ENCODE measurements around the gene RAI14. TPM values are rescaled to one million over a fixed set of nuclear protein-coding genes. Genes with fewer than 3 reads are reported as not detected.

RAI14 gene
- total RNA-seq, 1 donor from 2014 or later, result 30.7 TPM

- no peak for DNase-seq (ENCODE audit: extremely low spot score in 2 of 2)
- Histone ChIP-seq H3K9me3 (no peaks in the 10 kb centered on the region), H3K4me3 (no peak overlapping the region), H3K4me1 (no peaks in the 10 kb centered on the region), H3K27ac (no peak overlapping the region), H3K36me3 (no peaks in the 10 kb centered on the region), H3K27me3 (no peaks in the 10 kb centered on the region)
- intact Hi-C loops (cut with DNase I), result no loop called here
- TF ChIP-seq, protein P1, sequence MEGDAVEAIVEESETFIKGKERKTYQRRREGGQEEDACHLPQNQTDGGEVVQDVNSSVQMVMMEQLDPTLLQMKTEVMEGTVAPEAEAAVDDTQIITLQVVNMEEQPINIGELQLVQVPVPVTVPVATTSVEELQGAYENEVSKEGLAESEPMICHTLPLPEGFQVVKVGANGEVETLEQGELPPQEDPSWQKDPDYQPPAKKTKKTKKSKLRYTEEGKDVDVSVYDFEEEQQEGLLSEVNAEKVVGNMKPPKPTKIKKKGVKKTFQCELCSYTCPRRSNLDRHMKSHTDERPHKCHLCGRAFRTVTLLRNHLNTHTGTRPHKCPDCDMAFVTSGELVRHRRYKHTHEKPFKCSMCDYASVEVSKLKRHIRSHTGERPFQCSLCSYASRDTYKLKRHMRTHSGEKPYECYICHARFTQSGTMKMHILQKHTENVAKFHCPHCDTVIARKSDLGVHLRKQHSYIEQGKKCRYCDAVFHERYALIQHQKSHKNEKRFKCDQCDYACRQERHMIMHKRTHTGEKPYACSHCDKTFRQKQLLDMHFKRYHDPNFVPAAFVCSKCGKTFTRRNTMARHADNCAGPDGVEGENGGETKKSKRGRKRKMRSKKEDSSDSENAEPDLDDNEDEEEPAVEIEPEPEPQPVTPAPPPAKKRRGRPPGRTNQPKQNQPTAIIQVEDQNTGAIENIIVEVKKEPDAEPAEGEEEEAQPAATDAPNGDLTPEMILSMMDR (IDR thresholded peaks at IDR 0.05), result no peak
- no peak for TF ChIP-seq POLR2A (IDR thresholded peaks at IDR 0.05)
- no peak for TF ChIP-seq POLR2AphosphoS5 (IDR thresholded peaks at IDR 0.05; ENCODE audit: insufficient read depth in 1 of 2, low read depth in 1 of 2)
Measured at GRCh38 chr5:34841816-34842215, 185.7 kb downstream of the RAI14 start.

DNA sequence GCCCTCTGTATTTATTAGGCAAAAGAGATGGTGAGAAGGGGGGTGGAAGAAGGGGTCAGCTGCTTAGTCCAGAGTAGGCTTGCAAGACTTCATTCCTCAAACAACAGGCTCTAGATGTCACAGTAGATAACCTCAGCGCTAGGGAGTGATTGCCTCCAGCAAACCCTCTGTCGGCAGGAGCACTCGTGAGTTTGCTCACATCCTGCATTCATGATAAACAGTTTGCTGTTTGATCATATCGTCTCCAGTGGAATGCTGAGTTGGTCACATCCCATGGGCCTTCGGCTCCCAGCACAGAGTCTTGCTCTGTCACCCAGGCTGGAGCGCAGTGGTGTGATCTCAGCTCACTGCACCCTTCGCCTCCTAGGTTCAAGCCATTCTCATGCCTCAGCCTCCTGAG lies 186.4 kb downstream of the RAI14 start:
- DNase-seq (ENCODE audit: extremely low spot score in 2 of 2), result no peak
- no peak overlapping the region for H3K4me3 ChIP-seq
- no peaks in the 10 kb centered on the region for H3K9me3 ChIP-seq
- no peak overlapping the region for H3K27ac ChIP-seq
- H3K36me3 ChIP-seq, result no peaks in the 10 kb centered on the region
- no peak for TF ChIP-seq POLR2A (IDR thresholded peaks at IDR 0.05)
- TF ChIP-seq POLR2AphosphoS5 (IDR thresholded peaks at IDR 0.05; ENCODE audit: insufficient read depth in 1 of 2, low read depth in 1 of 2), result no peak
- TF ChIP-seq, protein P1 (IDR thresholded peaks at IDR 0.05), result no peak
- H3K4me1 ChIP-seq, result no peaks in the 10 kb centered on the region
- no peaks in the 10 kb centered on the region for H3K27me3 ChIP-seq
- intact Hi-C loops (cut with DNase I), result no loop called here

DNA sequence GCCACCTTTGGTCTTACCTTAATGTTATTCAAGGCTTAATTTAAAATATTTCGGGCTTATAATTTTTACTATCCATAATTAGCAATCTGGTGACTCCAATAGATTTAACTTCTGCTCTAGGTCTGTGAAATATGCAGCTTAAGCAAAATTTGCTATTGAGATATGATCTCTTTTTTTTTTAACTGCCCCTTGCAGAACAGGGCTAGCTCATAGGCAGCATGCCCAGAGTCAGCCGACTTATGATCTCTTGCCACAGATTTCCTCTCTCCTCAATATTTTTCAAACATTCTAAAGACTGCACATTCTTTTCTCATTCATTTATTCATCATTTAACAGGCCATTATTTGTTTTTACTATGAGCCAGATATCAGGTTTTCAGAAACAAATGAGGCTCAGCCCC lies 187.4 kb downstream of the RAI14 start:
- no peaks in the 10 kb centered on the region for H3K4me1 ChIP-seq
- intact Hi-C loops (cut with DNase I), result no loop called here
- TF ChIP-seq POLR2A (IDR thresholded peaks at IDR 0.05), result no peak
- no peak for TF ChIP-seq POLR2AphosphoS5 (IDR thresholded peaks at IDR 0.05; ENCODE audit: insufficient read depth in 1 of 2, low read depth in 1 of 2)
- TF ChIP-seq, protein P1 (IDR thresholded peaks at IDR 0.05), result no peak
- H3K27ac ChIP-seq, result no peak overlapping the region
- no peak for DNase-seq (ENCODE audit: extremely low spot score in 2 of 2)
- no peaks in the 10 kb centered on the region for H3K36me3 ChIP-seq
- H3K27me3 ChIP-seq, result no peaks in the 10 kb centered on the region
- H3K9me3 ChIP-seq, result no peaks in the 10 kb centered on the region
- H3K4me3 ChIP-seq, result no peak overlapping the region

DNA sequence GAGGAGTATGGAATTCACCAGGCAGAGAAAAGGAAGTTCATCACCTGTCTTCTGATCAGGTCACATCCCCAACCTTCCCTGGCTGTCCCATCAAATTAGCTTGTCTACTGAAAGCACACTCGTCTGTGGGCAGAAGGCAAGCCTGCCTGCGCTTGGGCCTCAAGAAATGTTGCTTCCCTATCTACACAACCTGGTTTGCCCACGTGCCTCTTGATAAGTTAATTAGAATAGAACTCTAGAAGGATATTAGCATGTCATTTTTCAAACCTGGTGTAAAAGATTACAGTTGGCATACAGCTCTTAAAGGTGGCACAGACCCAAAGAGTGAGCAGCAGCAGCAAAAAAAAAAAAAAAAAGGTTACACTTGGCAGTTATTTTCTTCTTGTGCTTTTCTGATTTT lies 188.0 kb downstream of the RAI14 start:
- H3K4me3 ChIP-seq, result no peak overlapping the region
- H3K9me3 ChIP-seq, result no peaks in the 10 kb centered on the region
- DNase-seq (ENCODE audit: extremely low spot score in 2 of 2), result no peak
- H3K27me3 ChIP-seq, result no peaks in the 10 kb centered on the region
- intact Hi-C loops (cut with DNase I), result no loop called here
- H3K27ac ChIP-seq, result no peak overlapping the region
- no peaks in the 10 kb centered on the region for H3K36me3 ChIP-seq
- no peaks in the 10 kb centered on the region for H3K4me1 ChIP-seq
- TF ChIP-seq, protein P1 (IDR thresholded peaks at IDR 0.05), result no peak

- Histone ChIP-seq H3K36me3 (no peaks in the 10 kb centered on the region), H3K27me3 (no peaks in the 10 kb centered on the region), H3K27ac (no peak overlapping the region), H3K4me1 (no peaks in the 10 kb centered on the region), H3K9me3 (no peaks in the 10 kb centered on the region), H3K4me3 (no peak overlapping the region)
- TF ChIP-seq POLR2A (IDR thresholded peaks at IDR 0.05) (no peak), POLR2AphosphoS5 (IDR thresholded peaks at IDR 0.05; ENCODE audit: insufficient read depth in 1 of 2, low read depth in 1 of 2) (no peak)
- TF ChIP-seq, protein P1 (IDR thresholded peaks at IDR 0.05), result no peak
- intact Hi-C loops (cut with DNase I), result no loop called here
- no peak for DNase-seq (ENCODE audit: extremely low spot score in 2 of 2)
Measured at GRCh38 chr5:34844999-34845398, 188.9 kb downstream of the RAI14 start.

All from vagina (tissue), 2 donors.